GM18511 (cell line): ENCODE results near the gene CDKN2B.
"Not testable (repeated sequence)": the region's sequence is repeated elsewhere in the genome, so short reads cannot be mapped to it uniquely, and the experiment has no call there.

Experiments
- ATAC-seq: cut with Tn5 transposase; IDR thresholded peaks from one replicate; pipeline ENCODE4 v1.9.1; 2021; ENCODE audit warnings: mild to moderate bottlenecking, moderate library complexity; ENCODE audit not compliant: unreplicated experiment

Gene CDKN2B

DNA sequence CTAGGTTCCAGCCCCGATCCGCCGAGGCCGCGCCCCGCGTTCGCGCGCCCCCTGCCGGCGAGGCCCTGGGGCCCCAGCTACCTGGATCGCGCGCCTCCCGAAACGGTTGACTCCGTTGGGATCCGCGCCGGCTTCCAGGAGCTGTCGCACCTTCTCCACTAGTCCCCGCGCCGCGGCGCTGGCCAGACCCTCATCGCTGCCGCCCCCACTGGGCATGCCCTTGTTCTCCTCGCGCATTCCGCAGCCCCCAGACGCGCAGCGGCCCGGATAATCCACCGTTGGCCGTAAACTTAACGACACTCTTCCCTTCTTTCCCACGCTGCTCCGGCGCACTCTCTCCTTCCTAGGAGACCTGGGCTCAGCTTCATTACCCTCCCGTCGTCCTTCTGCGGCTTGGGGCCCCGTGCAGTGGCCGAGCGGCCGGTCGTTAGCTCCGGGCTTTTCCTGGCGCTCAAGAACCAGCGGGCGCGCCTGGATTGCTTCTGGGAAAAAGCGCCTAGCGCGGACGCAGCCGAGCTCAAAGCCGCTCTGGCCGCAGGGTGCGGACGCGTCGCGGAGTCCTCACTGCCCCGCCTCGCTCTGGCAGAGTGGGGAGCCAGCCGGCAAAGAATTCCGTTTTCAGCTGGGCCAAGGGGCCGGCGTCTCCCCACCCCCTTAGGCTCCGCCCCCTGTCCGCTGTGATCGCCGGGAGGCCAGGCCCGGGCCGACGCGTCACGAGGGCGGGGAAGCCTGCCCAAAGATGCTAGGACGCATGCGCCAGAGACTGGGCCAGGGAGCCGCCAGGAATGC is at the start of gene CDKN2B:
CDKN2B (minus strand) TSS at position 589 of the 789 bp plus-strand sequence; CDS start at position 237, 352 bp downstream.
- peak; percentile 96 for ATAC-seq

DNA sequence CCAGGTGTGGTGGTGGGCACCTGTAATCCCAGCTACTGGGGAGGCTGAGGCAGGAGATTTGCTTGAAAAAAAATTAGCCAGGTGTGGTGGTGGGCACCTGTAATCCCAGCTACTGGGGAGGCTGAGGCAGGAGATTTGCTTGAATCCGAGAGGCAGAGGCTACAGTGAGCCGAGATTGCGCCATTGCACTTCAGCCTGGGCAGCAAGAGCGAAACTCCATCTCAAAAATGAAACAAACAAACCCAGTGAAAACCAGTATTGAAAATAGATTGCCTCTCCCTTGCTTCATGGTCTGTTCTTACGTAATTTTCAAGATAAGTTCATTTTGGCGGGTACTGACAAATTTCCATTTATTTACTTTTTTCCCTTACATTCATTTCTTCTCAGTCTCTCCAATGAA is 48.9 kb upstream of the CDKN2B start:
- not testable (repeated sequence) for ATAC-seq

GRCh38 chr9:22056402-22056801 is 47.3 kb upstream of the CDKN2B start:
- ATAC-seq = no peak

- ATAC-seq = no peak
These were observed 46.0 kb upstream of the CDKN2B start for GRCh38 chr9:22055090-22055489.

DNA sequence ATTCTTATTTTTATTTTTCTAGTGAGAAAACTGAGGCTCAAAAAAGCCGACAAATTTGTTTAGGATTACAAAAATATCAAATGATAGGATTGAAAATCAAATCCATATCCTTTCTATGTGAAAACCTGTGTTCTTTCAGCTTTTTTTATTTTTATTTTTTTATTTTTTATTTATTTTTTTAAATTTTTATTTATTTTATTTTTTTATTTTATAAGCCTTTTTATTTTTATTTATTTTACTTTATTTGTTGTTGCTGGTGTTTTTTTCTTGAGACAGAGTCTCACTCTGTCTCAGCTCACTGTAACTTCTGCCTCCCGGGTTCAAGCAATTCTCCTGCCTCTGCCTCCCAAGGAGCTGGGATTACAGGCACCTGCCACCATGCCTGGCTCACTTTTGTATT is 45.4 kb upstream of the CDKN2B start:
- ATAC-seq = no peak

DNA sequence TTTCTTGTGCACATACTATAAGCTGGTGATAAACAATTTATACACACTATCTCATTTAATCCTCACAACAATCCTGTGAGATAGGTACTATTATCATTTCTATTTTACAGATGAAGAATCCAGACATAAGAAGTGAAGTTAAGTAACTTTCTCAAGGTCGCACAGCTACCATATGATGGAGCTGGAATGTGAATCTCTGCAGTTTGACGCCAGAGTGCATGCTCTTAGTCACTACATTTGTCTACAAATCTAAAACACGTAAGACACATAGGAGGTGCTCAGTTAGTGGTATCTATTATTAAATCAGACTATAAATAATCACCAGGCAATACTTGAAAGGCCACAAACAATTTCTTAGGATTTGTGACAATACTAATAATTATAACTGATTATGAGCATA is 45.0 kb upstream of the CDKN2B start:
- no peak for ATAC-seq

DNA sequence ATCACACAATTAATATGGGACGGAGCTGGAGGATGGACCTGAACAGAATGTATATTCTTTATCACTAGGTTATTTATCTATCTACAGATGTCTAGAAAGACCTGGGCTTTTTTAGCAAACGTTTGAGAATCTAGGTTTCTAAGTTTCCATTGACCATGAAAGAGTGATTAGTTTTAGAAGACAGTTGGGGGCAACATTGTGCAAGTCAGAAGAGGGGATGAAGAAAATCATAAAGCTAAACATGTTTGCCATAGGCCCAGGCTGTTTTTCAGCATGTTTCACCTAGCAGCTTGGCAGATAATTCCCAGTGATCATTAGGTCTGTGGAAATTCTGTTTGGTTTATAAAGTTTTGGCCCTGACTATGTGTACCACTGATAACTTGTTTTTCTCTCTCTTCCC is 44.1 kb upstream of the CDKN2B start:
- no peak for ATAC-seq

DNA sequence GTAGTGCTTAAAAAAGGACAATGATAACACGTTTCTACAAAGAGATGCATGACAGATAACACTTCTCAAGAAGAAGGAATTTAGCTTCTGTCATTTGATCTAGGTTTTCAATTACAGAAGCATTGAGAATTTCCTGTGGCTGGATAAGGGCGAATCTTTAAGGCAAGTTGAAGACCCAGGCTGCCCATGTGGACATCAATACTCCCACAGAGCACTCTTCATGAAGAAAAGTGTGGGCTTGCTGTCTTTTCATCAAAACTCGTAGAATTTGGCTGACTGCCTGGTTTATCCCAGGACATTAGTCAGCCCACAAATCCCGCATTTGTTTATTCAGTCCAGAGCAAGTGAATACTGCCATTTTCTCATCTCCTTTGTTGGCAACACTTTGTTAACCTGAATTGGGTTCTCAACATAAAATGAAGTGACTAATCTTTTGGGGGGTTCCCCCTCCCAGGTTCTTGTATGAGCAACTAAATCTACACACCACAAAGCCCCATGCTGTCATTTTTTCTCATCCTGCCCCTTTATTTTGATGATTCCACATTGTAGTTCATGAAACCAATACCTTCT is 43.4 kb upstream of the CDKN2B start:
- peak; percentile 44 for ATAC-seq

DNA sequence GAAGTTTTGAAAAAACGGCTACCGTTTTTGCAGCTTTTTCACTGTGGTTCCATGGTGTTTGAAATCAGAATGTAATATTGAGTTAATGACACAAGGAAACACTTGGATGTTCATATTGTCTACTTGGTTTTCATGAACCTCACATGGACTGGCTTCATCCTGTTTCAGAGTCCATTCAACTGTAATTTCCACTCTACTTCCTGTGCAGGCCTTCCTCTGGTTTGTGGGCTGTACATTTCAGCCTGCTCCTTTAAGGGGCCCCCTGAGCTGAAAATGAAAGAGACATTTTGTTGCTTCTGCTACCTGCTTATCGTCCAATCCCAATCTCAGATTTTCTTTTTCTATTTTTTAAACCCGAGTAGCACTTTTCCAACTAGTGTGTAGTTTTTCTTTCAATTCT is 41.8 kb upstream of the CDKN2B start:
- ATAC-seq = peak; percentile 78

DNA sequence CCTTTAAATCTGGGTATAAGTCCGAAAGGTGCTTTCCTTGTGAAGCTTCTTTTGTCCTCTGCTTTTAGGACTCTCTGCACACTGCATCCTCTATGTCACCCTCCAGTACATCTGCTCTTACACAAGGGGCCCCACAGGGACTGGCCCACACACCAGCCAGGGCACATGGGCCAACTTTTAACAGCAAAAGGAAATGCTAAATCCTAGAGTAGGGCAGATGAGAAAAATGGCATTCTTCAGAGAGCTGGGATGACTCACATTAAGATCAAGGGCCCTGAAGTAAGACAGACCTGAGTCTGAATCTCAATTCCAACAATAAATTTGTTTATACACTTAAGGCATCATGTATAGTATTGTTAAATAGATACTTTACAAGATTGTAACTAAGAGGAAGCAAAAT is 40.3 kb upstream of the CDKN2B start:
- ATAC-seq = no peak

DNA sequence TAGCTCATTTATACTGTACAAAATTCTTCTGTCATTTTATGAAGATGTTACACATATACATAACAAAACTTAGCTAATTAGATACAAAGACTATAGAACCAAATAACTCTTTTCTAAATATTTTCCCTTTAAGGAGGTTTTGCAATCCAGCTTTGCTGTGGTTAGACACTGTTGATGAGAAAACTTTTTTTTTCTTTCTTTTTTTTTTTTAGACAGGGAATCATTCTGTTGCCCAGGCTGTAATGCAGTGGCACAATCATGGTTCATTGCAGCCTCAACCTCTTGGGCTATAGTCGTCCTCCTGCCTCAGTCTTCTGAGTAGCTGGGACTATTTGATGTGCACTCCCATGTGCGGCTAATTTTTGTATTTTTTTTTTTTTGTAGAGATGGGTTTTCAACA is 38.5 kb upstream of the CDKN2B start:
- no peak for ATAC-seq

- no peak for ATAC-seq
These were observed 37.3 kb upstream of the CDKN2B start for GRCh38 chr9:22046243-22046885.

DNA sequence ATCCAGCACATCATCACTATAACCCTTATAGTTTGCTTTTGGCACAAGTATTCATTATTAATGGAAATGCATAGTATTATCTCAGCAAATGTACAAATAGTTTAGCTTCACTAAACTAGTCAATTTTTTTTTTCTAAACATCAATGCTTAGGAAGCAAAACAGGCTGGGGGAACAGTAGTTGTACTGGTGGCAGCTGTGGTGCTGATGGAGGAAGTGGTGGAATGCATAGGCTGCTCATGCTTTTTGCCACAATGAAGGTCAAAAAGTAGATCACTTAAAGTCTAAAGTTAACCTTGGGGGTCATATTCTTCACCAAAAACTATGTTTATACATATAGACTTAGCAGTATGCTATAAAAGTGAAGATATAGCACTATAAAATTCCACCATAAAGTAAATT is 36.3 kb upstream of the CDKN2B start:
- ATAC-seq = no peak

DNA sequence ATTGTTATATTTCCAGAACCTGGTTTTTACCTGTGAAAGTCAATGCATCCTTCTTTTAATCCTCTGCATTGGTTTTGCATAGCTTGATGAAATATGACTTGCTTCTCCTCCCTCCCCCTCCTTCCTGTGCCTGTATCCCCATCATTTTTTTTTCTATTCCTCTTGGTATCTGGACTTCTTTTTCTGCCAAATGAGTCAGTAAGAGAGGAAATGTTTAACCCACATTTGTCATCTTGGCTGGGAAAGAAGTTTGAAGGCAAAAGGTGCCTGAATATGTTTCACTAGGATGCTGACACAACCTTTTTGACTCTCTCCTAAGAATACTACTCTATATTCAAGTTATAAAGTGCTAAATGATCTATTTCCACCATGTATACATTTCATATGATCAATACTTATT is 35.5 kb upstream of the CDKN2B start:
- ATAC-seq = no peak

GRCh38 chr9:22043928-22044327 is 34.8 kb upstream of the CDKN2B start:
- ATAC-seq = no peak

- ATAC-seq = no peak
These were observed 32.7 kb upstream of the CDKN2B start for GRCh38 chr9:22041775-22042174.

DNA sequence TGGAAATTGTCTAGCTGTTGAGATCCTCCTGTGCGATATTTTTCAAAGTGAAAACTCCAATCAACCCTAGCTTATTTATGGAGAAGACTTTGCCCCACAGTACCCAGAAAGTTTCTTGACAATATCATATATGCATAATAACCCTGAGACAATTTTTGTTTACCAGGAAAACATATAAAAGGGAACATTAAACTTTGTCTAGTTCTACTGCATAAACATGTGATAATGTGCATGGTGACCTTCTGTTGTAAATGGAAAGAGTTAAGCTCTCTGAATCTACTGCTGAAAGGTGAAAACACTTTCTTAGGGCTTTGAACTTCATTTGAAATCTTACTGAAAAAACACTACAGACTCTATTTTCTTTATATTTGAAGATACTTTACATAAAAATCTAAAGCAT is 32.2 kb upstream of the CDKN2B start:
- no peak for ATAC-seq

GRCh38 chr9:22040760-22041159 is 31.7 kb upstream of the CDKN2B start:
- ATAC-seq = no peak

- ATAC-seq = no peak
These were observed 30.2 kb upstream of the CDKN2B start for GRCh38 chr9:22039258-22039657.

GRCh38 chr9:22037954-22038690 is 29.0 kb upstream of the CDKN2B start:
- ATAC-seq = peak; percentile 68

DNA sequence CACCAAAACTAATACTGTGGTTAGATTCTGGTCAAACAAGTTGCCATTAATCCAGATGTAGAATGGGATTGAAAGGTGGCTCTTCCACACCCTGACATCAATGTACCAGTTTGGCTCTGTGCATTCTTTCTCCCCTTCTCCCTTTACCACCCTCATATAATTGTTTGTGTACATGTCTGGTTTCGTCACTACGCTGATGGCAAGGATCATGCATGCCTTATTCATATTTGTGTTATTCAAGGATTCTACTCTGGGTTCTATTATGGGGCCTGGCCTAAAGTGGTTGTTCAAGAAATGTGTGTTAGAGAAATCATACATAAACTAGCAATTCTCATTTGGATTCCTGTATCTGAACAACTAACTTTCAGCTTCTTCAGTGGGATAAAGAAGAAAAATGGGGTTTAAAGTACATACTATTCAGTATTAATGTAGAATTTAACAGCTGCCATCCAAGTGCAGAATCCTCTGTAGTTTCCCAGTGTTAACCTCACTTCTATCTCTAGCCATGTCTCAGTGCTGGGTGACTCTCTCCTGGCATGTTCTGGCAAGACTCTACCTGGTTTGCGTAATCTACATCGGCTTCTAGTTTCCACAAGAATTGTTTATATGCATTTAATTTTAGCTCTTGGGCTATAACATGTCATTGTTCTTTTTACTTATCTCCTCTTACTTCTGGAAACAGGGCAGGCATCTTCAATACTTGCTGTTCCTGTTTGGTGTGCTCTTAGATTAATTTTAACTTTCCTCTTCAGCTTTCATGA is 27.9 kb upstream of the CDKN2B start:
- no peak for ATAC-seq
